Renal cortex interstitium (tissue), 11 donors: ENCODE results near the gene LGALS1. TPM values are rescaled to one million over a fixed set of nuclear protein-coding genes. Genes with fewer than 3 reads are reported as not detected.
"Not testable (repeated sequence)": the region's sequence is repeated elsewhere in the genome, so short reads cannot be mapped to it uniquely, and the experiment has no call there.

Experiments
- DNase-seq, 11 donors: peaks; one replicate each; pipeline ENCODE4 v3.0.0-alpha.2; 2013; ENCODE audit warnings: low read depth in 9 of 11, low spot score in 4 of 11; ENCODE audit errors: extremely low read depth in 1 of 11
- polyA plus RNA-seq, 3 donors: library from polyadenylated mRNA; unstranded; fragments of 120-200 nt; gene quantifications; one replicate each; pipeline ENCODE4 v1.2.1, GENCODE V29; 2013; ENCODE audit not compliant: insufficient read length in 3 of 3

Gene LGALS1
- polyA plus RNA-seq, 3 donors: 311 to 548 (median 409) TPM

- peak in 9 of 11 donors; percentile 69 to 88 (median 81) for DNase-seq
These were observed 1.5 kb downstream of the LGALS1 start for GRCh38 chr22:37676736-37677492.

DNA sequence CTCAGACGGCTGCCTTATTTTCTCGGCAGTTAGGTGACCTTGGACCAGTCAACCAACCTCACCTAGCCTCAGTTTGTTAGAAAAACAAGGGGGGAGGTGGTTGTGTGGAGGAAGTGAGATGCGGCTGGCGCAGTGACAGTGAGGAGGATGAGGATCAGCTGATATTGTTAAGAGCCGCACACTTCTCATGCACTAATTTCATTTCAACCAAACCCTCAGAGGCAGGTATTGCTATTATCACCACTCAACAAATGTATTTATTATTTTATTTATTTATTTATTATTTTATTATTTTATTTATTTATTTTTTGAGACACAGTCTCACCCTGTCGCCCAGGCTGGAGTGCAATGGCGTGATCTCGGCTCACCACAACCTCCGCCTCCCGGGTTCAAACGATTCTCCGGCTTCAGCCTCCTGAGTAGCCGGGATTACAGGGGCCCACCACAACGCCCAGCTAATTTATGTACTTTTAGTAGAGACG, 2.1 kb downstream of the LGALS1 start:
- no peak for DNase-seq

GRCh38 chr22:37678372-37678771, 2.9 kb downstream of the LGALS1 start:
- no peak for DNase-seq

GRCh38 chr22:37679670-37680069, 4.2 kb downstream of the LGALS1 start:
- no peak for DNase-seq

DNA sequence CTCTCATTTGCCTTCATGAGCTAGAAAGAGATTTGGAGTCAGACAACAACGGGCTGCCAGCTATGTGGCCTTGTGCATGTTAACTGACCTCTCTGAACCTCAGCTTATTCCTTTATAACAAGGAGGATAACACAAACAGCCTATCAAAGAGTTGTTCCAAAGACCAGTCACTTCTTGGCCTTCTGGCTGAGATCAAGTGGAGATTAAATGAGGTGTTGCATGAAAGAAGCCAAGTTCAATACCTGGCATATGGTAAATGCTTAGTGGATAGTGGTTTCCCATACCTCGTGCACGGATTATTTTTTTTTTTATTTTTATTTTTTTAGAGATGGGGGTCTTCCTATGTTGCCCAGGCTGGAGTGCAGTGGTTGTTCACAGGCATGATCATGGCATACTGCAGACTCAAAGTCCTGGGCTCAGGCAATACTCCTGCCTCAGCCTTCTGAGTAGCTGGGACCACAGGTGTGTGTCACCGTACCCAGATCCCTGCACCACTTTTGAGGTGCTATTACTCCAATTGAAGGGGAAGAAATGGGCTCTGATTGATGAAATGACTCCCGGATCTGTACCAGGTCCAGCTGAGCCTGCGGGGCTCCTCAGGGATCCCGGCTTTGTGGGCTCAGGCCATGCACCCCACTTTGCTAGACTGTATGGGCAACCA, 4.9 kb downstream of the LGALS1 start:
- no peak for DNase-seq

- no peak for DNase-seq
These were observed 5.6 kb downstream of the LGALS1 start for GRCh38 chr22:37681001-37681424.

DNA sequence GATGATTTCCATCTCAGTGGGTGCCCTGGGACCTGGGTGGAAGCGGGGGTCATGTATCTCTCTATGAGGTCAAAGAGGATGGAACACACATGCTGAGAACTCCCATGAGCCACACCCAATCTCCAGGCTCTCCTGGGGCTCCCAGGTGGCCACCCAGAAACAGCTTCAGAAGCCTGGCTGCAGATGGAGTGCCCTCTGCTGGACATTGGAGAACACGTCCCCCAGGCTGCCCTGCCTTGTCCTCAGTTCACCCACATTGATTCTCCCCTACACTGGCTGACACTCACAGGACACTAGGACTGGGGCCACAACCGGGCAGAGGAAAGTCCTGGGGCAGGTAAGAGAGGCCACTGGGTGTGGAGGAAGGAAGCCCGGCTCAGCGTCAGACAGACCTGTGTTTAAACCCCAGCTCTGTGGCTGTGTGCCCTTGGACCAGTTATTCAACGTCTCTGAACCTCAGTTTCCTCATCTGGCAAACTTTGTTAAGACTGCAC, 6.2 kb downstream of the LGALS1 start:
- DNase-seq: no peak

DNA sequence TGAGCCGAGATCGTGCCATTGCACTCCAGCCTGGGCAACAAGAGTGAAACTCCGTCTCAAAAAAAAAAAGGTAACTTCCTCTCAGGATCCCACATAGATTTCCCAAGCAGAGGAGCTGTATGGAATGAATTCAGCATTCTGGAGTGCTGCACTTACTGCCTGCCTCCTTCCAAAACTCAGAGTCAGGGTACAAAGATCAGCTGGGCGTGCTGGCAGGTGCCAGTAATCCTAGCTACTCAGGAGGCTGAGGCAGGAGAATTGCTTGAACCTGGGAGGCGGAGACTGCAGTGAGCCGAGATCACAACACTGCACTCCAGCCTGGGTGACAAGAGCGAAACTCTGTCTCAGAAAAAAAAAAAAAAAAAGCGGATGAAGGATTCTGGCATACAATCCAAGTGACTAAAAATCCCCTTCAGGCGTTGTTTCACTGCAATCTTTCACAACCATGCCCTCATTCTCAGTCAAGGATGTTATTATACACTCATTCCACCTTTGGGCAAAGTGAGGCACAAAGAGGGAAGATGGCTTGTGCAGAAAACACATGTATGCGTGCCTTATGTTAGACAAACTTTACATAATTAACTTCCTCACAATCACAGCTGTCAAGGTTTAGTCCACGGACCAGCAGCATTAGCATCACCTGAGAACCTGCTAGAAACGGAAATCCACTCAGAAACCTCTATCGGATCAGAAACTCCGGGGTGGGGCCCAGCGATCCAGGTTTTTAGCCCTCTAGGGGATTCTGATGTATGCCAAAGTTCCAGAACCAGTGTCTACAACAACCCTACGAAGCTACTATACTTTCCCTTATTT, 9.6 kb downstream of the LGALS1 start:
- no peak for DNase-seq

- peak in 10 of 11 donors; percentile 71 to 87 (median 84) for DNase-seq
These were observed 10.9 kb downstream of the LGALS1 start, which contains the start of gene NOL12 for GRCh38 chr22:37686002-37686982. Gene NOL12, plus strand, starts transcription at chr22:37686343. Its CDS starts 50 bp downstream, at chr22:37686393.

DNA sequence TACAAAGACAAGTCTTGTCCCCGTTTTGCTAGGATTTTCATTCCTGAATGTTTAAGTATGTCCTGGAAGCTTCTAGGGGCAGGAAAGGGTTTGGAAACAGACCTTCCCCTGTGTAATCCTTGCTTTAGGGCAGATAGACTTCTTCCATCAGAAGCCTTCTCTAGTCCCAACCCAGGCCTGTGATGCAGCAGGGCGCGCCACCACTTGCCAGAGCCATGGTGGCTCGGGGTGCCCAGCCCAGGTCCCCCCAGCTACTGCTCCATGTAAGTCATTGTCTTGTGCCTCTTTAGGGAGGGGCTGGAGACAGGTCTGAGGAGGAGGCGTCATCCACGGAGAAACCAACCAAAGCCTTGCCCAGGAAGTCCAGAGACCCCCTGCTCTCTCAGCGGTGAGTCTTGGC, 15.0 kb downstream of the LGALS1 start:
- DNase-seq: no peak

DNA sequence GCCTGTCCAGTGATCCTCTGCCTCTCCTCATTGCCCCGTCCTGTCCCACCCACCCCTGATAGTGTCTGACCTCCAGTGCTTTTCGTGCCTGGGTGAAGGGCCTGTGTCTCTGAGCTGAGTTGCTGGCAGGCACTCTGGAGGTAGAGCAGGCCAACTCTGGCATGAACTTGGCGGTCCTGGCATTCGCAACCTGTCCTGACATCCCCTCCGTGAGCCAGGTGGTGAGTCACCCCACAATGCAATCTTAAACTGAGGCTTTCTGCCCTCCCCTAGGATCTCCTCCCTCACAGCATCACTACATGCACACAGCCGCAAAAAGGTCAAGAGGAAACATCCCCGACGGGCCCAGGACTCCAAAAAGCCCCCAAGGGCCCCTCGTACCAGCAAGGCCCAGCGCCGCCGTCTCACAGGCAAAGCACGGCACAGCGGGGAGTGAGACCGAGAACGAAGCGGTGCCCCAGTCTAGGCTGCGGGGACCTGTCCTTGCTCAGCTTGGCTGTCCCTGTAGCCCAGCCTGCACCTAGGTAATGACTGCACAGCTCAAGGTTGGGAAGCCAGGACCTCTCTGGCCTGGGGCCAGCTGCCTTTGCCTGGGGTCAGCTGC, 15.6 kb downstream of the LGALS1 start:
- no peak for DNase-seq

DNA sequence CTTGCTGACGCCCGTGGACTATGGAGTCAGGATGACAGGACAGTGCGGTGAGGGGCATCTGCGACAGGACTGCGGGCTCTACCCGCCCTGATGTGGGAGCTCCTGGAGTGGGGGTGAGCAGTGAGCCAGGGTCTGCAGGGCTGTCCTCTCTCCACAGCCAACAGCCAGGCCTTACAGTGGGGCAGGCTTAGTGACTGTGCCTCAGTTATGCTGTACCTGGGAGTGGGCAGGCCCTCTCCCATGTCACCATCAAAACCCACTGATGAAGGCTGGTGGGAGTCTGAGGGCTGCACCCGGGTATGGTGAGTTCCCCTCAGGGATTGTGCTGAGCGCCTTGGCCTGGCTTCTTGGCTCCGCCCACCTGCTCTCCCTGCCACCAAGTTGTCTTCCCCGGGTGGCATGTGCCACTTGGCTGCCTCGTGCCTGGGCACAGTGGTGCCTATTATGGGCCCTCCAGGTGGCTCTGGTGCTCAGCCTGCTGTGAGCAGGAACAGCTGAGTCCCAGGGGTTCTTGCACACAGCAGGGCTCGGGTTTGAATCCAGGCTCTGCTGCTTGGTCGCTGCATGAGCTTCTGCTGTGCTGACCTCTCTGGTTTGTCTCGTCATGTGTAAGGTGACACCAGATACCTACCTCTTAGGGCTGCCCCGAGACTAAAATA, 17.3 kb downstream of the LGALS1 start:
- DNase-seq: no peak

DNA sequence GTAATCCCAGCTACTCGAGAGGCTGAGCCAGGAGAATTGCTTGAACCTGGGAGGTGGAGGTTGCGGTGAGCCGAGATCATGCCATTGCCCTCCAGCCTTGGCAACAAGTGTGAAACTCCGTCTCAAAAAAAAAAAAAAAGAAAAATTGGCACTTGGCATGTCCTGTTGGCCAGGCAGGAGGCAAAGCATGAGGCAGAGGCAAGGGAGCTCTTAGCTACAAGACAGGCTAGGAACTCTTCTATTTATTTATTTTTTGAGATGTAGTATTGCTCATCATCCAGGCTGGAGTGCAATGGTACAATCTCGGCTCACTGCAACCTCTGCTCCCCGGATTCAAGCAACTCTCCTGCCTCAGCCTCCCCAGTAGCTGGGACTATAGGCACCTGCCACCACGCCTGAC, 18.7 kb downstream of the LGALS1 start:
- not testable (repeated sequence) for DNase-seq

GRCh38 chr22:37696260-37696656, 20.8 kb downstream of the LGALS1 start:
- DNase-seq: not testable (repeated sequence)

DNA sequence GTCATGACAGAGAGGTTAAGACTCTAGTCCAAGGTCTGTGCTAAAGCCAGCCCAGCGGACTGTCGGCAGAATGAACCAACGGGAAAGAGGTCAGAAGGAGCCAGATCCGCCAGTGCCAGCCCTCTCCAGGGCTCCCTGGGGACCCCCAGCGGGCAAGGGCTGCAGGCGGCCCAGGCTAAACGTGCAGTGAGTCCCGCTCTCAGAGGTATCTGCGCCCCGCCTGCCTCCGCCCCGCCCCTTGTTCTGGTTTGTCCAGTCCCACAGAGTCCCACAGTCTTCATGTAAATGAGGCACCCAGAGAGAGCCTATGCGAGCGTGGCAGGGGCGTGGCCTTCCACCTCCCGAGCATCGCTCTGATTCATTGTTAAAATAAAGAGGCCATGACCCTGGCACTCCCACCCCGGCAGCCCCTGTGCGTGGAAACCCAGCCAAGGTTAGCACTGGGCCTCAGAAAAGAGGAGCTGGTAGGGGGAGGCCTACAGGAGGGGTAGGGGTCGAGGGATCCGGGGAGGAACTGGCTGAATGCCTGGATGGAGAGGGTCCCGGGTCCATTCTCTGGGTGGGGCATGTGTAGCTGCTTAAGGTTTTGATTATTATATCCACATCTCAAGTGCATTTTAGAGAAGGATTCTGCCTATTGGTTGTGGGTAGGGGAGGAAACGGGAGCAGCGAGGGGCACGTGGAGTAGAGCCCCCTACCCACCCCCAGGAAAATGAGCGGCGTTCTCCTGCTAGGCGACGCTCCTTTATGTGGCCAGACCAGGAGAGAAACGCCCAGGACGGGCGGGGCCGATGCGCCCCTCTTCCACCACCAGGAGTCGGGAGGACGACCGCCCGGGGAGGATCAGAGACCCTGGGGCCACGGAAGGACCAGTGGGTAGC, 21.5 kb downstream of the LGALS1 start, which contains the start of gene TRIOBP:
Gene TRIOBP, plus strand, starts transcription at position 392 of the 881 bp plus-strand sequence. CDS start 4,318 bp downstream, outside the sequence.
- DNase-seq: peak in 10 of 11 donors; percentile 78 to 94 (median 88)

- DNase-seq: no peak
These were observed 22.1 kb downstream of the LGALS1 start for GRCh38 chr22:37697538-37697835.
